ENCODE measurements around the gene ARL2.

ARL2 gene

GRCh38 chr11:65036931-65037330 is 23.0 kb downstream of the ARL2 start:
- no peaks in the 10 kb centered on the region for H3K27me3 ChIP-seq (ENCODE audit: control insufficient read depth, insufficient read depth, low read length)
- no peak overlapping the region for H3K4me3 ChIP-seq (ENCODE audit: low read length)
- H3K9ac ChIP-seq (ENCODE audit: low read length) = no peak overlapping the region
- H3K9me3 ChIP-seq (ENCODE audit: control insufficient read depth, low read length) = no peaks in the 10 kb centered on the region
- H3K4me1 ChIP-seq (ENCODE audit: control insufficient read depth, insufficient read depth, low read length) = no peaks in the 10 kb centered on the region
- peaks cover 3% of the 10 kb centered on the region for H3K36me3 ChIP-seq (ENCODE audit: control insufficient read depth, insufficient read depth, low read length)

- peak overlapping the region; percentile 65 for H3K9ac ChIP-seq (ENCODE audit: low read length)
- H3K4me1 ChIP-seq (ENCODE audit: control insufficient read depth, insufficient read depth, low read length) = no peaks in the 10 kb centered on the region
- peaks cover 5% of the 10 kb centered on the region for H3K36me3 ChIP-seq (ENCODE audit: control insufficient read depth, insufficient read depth, low read length)
- peak overlapping the region; percentile 71 for H3K4me3 ChIP-seq (ENCODE audit: low read length)
- H3K9me3 ChIP-seq (ENCODE audit: control insufficient read depth, low read length) = no peaks in the 10 kb centered on the region
- H3K27me3 ChIP-seq (ENCODE audit: control insufficient read depth, insufficient read depth, low read length) = no peaks in the 10 kb centered on the region
Measured at GRCh38 chr11:65040520-65040846, 26.5 kb downstream of the ARL2 start.

- H3K27me3 ChIP-seq (ENCODE audit: control insufficient read depth, insufficient read depth, low read length) = no peaks in the 10 kb centered on the region
- H3K9me3 ChIP-seq (ENCODE audit: control insufficient read depth, low read length) = no peaks in the 10 kb centered on the region
- H3K9ac ChIP-seq (ENCODE audit: low read length) = peak within 1 kb of the TSS; percentile 65
- H3K4me1 ChIP-seq (ENCODE audit: control insufficient read depth, insufficient read depth, low read length) = no peaks in the 10 kb centered on the region
- peaks cover 6% of the 10 kb centered on the region for H3K36me3 ChIP-seq (ENCODE audit: control insufficient read depth, insufficient read depth, low read length)
- H3K4me3 ChIP-seq (ENCODE audit: low read length) = peak within 1 kb of the TSS; percentile 71
Measured at GRCh38 chr11:65040847-65041622, 27.1 kb downstream of the ARL2 start, which contains the start of gene SAC3D1. Gene SAC3D1, plus strand, starts transcription at chr11:65041210. Its CDS starts 83 bp downstream, at chr11:65041293.

GRCh38 chr11:65042891-65043290 is 28.9 kb downstream of the ARL2 start:
- Histone ChIP-seq H3K36me3 (ENCODE audit: control insufficient read depth, insufficient read depth, low read length) (peaks cover 6% of the 10 kb centered on the region), H3K27me3 (ENCODE audit: control insufficient read depth, insufficient read depth, low read length) (no peaks in the 10 kb centered on the region), H3K4me1 (ENCODE audit: control insufficient read depth, insufficient read depth, low read length) (peaks cover 6% of the 10 kb centered on the region), H3K9ac (ENCODE audit: low read length) (no peak overlapping the region), H3K9me3 (ENCODE audit: control insufficient read depth, low read length) (no peaks in the 10 kb centered on the region), H3K4me3 (ENCODE audit: low read length) (no peak overlapping the region)

- no peaks in the 10 kb centered on the region for H3K27me3 ChIP-seq (ENCODE audit: control insufficient read depth, insufficient read depth, low read length)
- no peak overlapping the region for H3K9ac ChIP-seq (ENCODE audit: low read length)
- H3K4me1 ChIP-seq (ENCODE audit: control insufficient read depth, insufficient read depth, low read length) = peaks cover 11% of the 10 kb centered on the region
- H3K4me3 ChIP-seq (ENCODE audit: low read length) = no peak overlapping the region
- H3K36me3 ChIP-seq (ENCODE audit: control insufficient read depth, insufficient read depth, low read length) = peaks cover 6% of the 10 kb centered on the region
- no peaks in the 10 kb centered on the region for H3K9me3 ChIP-seq (ENCODE audit: control insufficient read depth, low read length)
Measured at GRCh38 chr11:65043881-65044501, 30.0 kb downstream of the ARL2 start.

DNA sequence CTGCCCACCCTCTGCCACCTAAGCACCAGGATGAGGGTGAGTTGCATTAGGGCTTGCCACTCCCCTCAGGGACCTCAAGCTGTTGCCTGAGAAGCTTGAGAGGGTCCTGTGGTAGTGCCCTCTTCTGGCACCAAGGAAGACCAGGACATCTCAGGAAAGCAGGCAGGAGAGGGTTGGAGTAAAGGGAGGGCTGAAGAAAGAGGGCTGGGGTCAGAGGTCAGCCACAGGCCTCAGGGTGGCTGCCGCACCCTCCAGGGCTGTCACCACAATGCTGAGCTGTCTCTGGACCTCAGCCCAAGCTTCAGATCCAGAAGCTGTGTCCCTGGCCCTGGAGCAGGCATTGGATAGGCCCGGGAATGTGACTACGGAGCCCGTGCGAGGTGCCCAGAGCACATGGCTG is 31.1 kb downstream of the ARL2 start:
- Histone ChIP-seq H3K36me3 (ENCODE audit: control insufficient read depth, insufficient read depth, low read length) (peaks cover 6% of the 10 kb centered on the region), H3K4me1 (ENCODE audit: control insufficient read depth, insufficient read depth, low read length) (peaks cover 11% of the 10 kb centered on the region), H3K9me3 (ENCODE audit: control insufficient read depth, low read length) (no peaks in the 10 kb centered on the region), H3K9ac (ENCODE audit: low read length) (no peak overlapping the region), H3K27me3 (ENCODE audit: control insufficient read depth, insufficient read depth, low read length) (no peaks in the 10 kb centered on the region), H3K4me3 (ENCODE audit: low read length) (no peak overlapping the region)

- no peak overlapping the region for H3K9ac ChIP-seq (ENCODE audit: low read length)
- peaks cover 11% of the 10 kb centered on the region for H3K4me1 ChIP-seq (ENCODE audit: control insufficient read depth, insufficient read depth, low read length)
- peaks cover 6% of the 10 kb centered on the region for H3K36me3 ChIP-seq (ENCODE audit: control insufficient read depth, insufficient read depth, low read length)
Measured at GRCh38 chr11:65045728-65046127, 31.8 kb downstream of the ARL2 start.

DNA sequence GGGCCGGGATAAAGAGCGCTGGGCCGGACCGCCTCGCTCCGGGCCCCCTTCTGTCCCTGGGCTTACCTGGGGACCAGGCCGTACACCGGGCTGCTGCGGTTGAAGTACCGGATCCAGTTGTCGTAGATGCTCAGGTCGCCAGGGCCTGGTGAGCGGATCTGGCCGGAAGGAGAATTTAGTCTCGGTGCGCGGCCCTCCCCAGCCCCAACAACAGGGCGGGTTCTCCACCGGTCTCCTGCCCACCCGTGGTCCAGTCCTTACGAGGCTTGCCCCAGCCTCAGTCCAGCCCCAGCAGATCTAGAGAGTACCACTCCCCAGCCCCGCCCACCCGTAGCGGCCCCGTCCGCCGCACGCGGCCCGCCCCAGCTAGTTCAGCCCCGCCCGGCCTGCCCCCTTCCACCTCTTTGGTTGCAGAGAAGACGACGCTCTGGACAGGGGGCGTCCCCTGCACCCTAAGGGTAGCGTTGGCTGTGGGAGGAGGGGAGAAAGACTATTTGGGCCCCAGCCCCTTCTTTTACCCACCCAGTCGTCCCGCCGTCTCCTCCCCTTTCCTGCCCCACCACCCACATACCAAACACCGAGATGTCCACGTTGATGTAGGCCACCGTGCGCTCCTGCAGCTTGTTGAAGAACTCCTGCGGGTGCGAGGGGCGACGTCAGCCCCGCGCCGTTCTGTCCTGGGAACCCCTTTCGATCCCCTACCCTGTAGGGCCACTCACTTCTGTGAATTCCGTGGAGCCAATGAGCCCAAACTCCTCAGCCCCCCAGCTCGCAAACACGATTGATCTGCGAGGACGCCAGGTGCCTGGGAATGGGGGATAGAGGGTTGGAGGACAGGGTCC is 33.8 kb downstream of the ARL2 start:
- no peak overlapping the region for H3K4me3 ChIP-seq (ENCODE audit: low read length)
- peak overlapping the region; percentile 45 for H3K9ac ChIP-seq (ENCODE audit: low read length)
- no peaks in the 10 kb centered on the region for H3K9me3 ChIP-seq (ENCODE audit: control insufficient read depth, low read length)
- H3K4me1 ChIP-seq (ENCODE audit: control insufficient read depth, insufficient read depth, low read length) = peaks cover 11% of the 10 kb centered on the region
- H3K36me3 ChIP-seq (ENCODE audit: control insufficient read depth, insufficient read depth, low read length) = peaks cover 6% of the 10 kb centered on the region
- H3K27me3 ChIP-seq (ENCODE audit: control insufficient read depth, insufficient read depth, low read length) = no peaks in the 10 kb centered on the region

More at GRCh38 chr11:65045728-65046127, 31.8 kb downstream of the ARL2 start:
- Histone ChIP-seq H3K4me3 (ENCODE audit: low read length) (no peak overlapping the region), H3K9me3 (ENCODE audit: control insufficient read depth, low read length) (no peaks in the 10 kb centered on the region), H3K27me3 (ENCODE audit: control insufficient read depth, insufficient read depth, low read length) (no peaks in the 10 kb centered on the region)

GRCh38 chr11:65051398-65051858 is 37.5 kb downstream of the ARL2 start:
- Histone ChIP-seq H3K36me3 (ENCODE audit: control insufficient read depth, insufficient read depth, low read length) (no peaks in the 10 kb centered on the region), H3K9me3 (ENCODE audit: control insufficient read depth, low read length) (no peaks in the 10 kb centered on the region), H3K9ac (ENCODE audit: low read length) (no peak overlapping the region)

GRCh38 chr11:65053827-65054508 is 40.0 kb downstream of the ARL2 start:
- no peak overlapping the region for H3K9ac ChIP-seq (ENCODE audit: low read length)
- no peak overlapping the region for H3K4me3 ChIP-seq (ENCODE audit: low read length)
- no peaks in the 10 kb centered on the region for H3K36me3 ChIP-seq (ENCODE audit: control insufficient read depth, insufficient read depth, low read length)
- peaks cover 3% of the 10 kb centered on the region for H3K27me3 ChIP-seq (ENCODE audit: control insufficient read depth, insufficient read depth, low read length)
- H3K9me3 ChIP-seq (ENCODE audit: control insufficient read depth, low read length) = no peaks in the 10 kb centered on the region
- H3K4me1 ChIP-seq (ENCODE audit: control insufficient read depth, insufficient read depth, low read length) = no peaks in the 10 kb centered on the region

More at GRCh38 chr11:65051398-65051858, 37.5 kb downstream of the ARL2 start:
- Histone ChIP-seq H3K27me3 (ENCODE audit: control insufficient read depth, insufficient read depth, low read length) (no peaks in the 10 kb centered on the region), H3K4me3 (ENCODE audit: low read length) (no peak overlapping the region), H3K4me1 (ENCODE audit: control insufficient read depth, insufficient read depth, low read length) (peaks cover 11% of the 10 kb centered on the region)

- Histone ChIP-seq H3K9me3 (ENCODE audit: control insufficient read depth, low read length) (no peaks in the 10 kb centered on the region), H3K4me3 (ENCODE audit: low read length) (no peak overlapping the region), H3K27me3 (ENCODE audit: control insufficient read depth, insufficient read depth, low read length) (peaks cover 3% of the 10 kb centered on the region), H3K36me3 (ENCODE audit: control insufficient read depth, insufficient read depth, low read length) (no peaks in the 10 kb centered on the region), H3K9ac (ENCODE audit: low read length) (no peak overlapping the region), H3K4me1 (ENCODE audit: control insufficient read depth, insufficient read depth, low read length) (no peaks in the 10 kb centered on the region)
Measured at GRCh38 chr11:65055538-65055937, 41.6 kb downstream of the ARL2 start.

All from mucosa of stomach (tissue), 1 donor.